ENCODE results near the gene NBPF6.
"Not testable (repeated sequence)": the region's sequence is repeated elsewhere in the genome, so short reads cannot be mapped to it uniquely, and the experiment has no call there.

The NBPF6 gene

GRCh38 chr1:108450043-108450442 lies at the start of gene NBPF6:
TSS of gene NBPF6 (plus strand) at chr1:108450343. CDS start at chr1:108450602, 259 bp downstream.
- DNase-seq, result not testable (repeated sequence)

GRCh38 chr1:108411098-108411833 lies 38.9 kb upstream of the NBPF6 start:
- not testable (repeated sequence) for DNase-seq

- DNase-seq, result not testable (repeated sequence)
Observed at GRCh38 chr1:108420129-108420528, 30.0 kb upstream of the NBPF6 start.

GRCh38 chr1:108421061-108421916 lies 28.9 kb upstream of the NBPF6 start:
- not testable (repeated sequence) for DNase-seq

GRCh38 chr1:108426877-108427276 lies 23.3 kb upstream of the NBPF6 start:
- not testable (repeated sequence) for DNase-seq

- not testable (repeated sequence) for DNase-seq
Observed at GRCh38 chr1:108432002-108432401, 18.1 kb upstream of the NBPF6 start.

GRCh38 chr1:108433404-108433803 lies 16.7 kb upstream of the NBPF6 start:
- DNase-seq, result not testable (repeated sequence)

GRCh38 chr1:108438536-108438935 lies 11.6 kb upstream of the NBPF6 start:
- not testable (repeated sequence) for DNase-seq

GRCh38 chr1:108454521-108454920 lies 4.4 kb downstream of the NBPF6 start:
- DNase-seq, result not testable (repeated sequence)

GRCh38 chr1:108458661-108459060 lies 8.5 kb downstream of the NBPF6 start:
- not testable (repeated sequence) for DNase-seq

- not testable (repeated sequence) for DNase-seq
Observed at GRCh38 chr1:108461758-108462157, 11.6 kb downstream of the NBPF6 start.

GRCh38 chr1:108463962-108464361 lies 13.8 kb downstream of the NBPF6 start:
- not testable (repeated sequence) for DNase-seq

- DNase-seq, result not testable (repeated sequence)
Observed at GRCh38 chr1:108466166-108466565, 16.0 kb downstream of the NBPF6 start.

- not testable (repeated sequence) for DNase-seq
Observed at GRCh38 chr1:108467155-108467554, 17.0 kb downstream of the NBPF6 start.

GRCh38 chr1:108470750-108471149 lies 20.6 kb downstream of the NBPF6 start:
- DNase-seq, result not testable (repeated sequence)

- DNase-seq, result not testable (repeated sequence)
Observed at GRCh38 chr1:108474516-108474915, 24.4 kb downstream of the NBPF6 start.

- no peak for DNase-seq
Observed at GRCh38 chr1:108478429-108479015, 28.4 kb downstream of the NBPF6 start.

- DNase-seq, result no peak
Observed at GRCh38 chr1:108482708-108483107, 32.6 kb downstream of the NBPF6 start.

- DNase-seq, result not testable (repeated sequence)
Observed at GRCh38 chr1:108485990-108486389, 35.8 kb downstream of the NBPF6 start.

- DNase-seq, result not testable (repeated sequence)
Observed at GRCh38 chr1:108486707-108487106, 36.6 kb downstream of the NBPF6 start.

GRCh38 chr1:108495008-108495407 lies 44.9 kb downstream of the NBPF6 start:
- DNase-seq, result not testable (repeated sequence)

- DNase-seq, result not testable (repeated sequence)
Observed at GRCh38 chr1:108496856-108497255, 46.7 kb downstream of the NBPF6 start.

GRCh38 chr1:108502138-108502537 lies 52.0 kb downstream of the NBPF6 start:
- no peak for DNase-seq
